GM10847 (cell line): ENCODE results near the gene C2orf72.

Experiments used
- POLR2A ChIP-seq: IDR thresholded peaks from 2 replicates; pipeline ENCODE4 v1.6.1; 2011; ENCODE audit not compliant: insufficient read length; ENCODE audit errors: extremely low read depth

C2orf72 gene

GRCh38 chr2:231009236-231009919 lies 27.9 kb upstream of the C2orf72 start:
- TF ChIP-seq POLR2A, result no peak

- no peak for TF ChIP-seq POLR2A
Measured at GRCh38 chr2:231010201-231010730, 27.1 kb upstream of the C2orf72 start.

- no peak for TF ChIP-seq POLR2A
Measured at GRCh38 chr2:231011526-231011925, 25.8 kb upstream of the C2orf72 start.

GRCh38 chr2:231012463-231012862 lies 24.9 kb upstream of the C2orf72 start:
- no peak for TF ChIP-seq POLR2A

GRCh38 chr2:231013820-231014219 lies 23.5 kb upstream of the C2orf72 start:
- TF ChIP-seq POLR2A, result no peak

- no peak for TF ChIP-seq POLR2A
Measured at GRCh38 chr2:231015478-231015877, 21.8 kb upstream of the C2orf72 start.

- TF ChIP-seq POLR2A, result no peak
Measured at GRCh38 chr2:231015926-231016325, 21.4 kb upstream of the C2orf72 start.

GRCh38 chr2:231016566-231017230 lies 20.6 kb upstream of the C2orf72 start:
- TF ChIP-seq POLR2A, result no peak

- TF ChIP-seq POLR2A, result no peak
Measured at GRCh38 chr2:231017231-231017598, 20.1 kb upstream of the C2orf72 start.

- TF ChIP-seq POLR2A, result no peak
Measured at GRCh38 chr2:231018184-231018583, 19.1 kb upstream of the C2orf72 start.

- no peak for TF ChIP-seq POLR2A
Measured at GRCh38 chr2:231028889-231029288, 8.4 kb upstream of the C2orf72 start.

- no peak for TF ChIP-seq POLR2A
Measured at GRCh38 chr2:231029563-231029962, 7.8 kb upstream of the C2orf72 start.

GRCh38 chr2:231030725-231031124 lies 6.6 kb upstream of the C2orf72 start:
- no peak for TF ChIP-seq POLR2A

- TF ChIP-seq POLR2A, result no peak
Measured at GRCh38 chr2:231032575-231033140, 4.7 kb upstream of the C2orf72 start.

GRCh38 chr2:231033147-231034132 lies 3.9 kb upstream of the C2orf72 start:
- TF ChIP-seq POLR2A, result no peak

- TF ChIP-seq POLR2A, result no peak
Measured at GRCh38 chr2:231034291-231034882, 2.9 kb upstream of the C2orf72 start.
